Sigmoid colon (tissue), 7 donors: ENCODE results near the gene EPN2. TPM values are rescaled to one million over a fixed set of nuclear protein-coding genes. Genes with fewer than 3 reads are reported as not detected.

ENCODE experiments used
- DNase-seq: peaks from one replicate; pipeline ENCODE4 v3.0.0-alpha.2; 2019
- H3K27ac ChIP-seq, 4 donors: fragments of 200-600 bp; sonication (generic); one replicate each; pipeline ENCODE4 v1.5.1; 2016 to 2019; ENCODE audit warnings: mild to moderate bottlenecking in 1 of 4
- H3K27me3 ChIP-seq, 3 donors: fragments of 200-600 bp; sonication (generic); one replicate each; pipeline ENCODE4 v1.5.1; 2019; ENCODE audit warnings: mild to moderate bottlenecking in 1 of 3
- H3K36me3 ChIP-seq, 4 donors: fragments of 200-600 bp; sonication (generic); one replicate each; pipeline ENCODE4 v1.5.1; 2016 to 2019
- H3K4me1 ChIP-seq, 4 donors: fragments of 200-600 bp; sonication (generic); one replicate each; pipeline ENCODE4 v1.5.1; 2017 to 2019
- H3K4me3 ChIP-seq, 4 donors: fragments of 200-600 bp; sonication (generic); one replicate each; pipeline ENCODE4 v1.5.1; 2017 to 2019; ENCODE audit warnings: mild to moderate bottlenecking in 2 of 4, moderate library complexity in 1 of 4
- H3K9me3 ChIP-seq, 4 donors: fragments of 200-600 bp in 3 of 4; sonication (generic) in 3 of 4; one replicate each; pipeline versions ENCODE4 v1.5.1 to v1.6.1; 2013 to 2019
- CTCF ChIP-seq, 4 experiments: fragments of 450-650 bp in 3 of 4; fragments of 200-600 bp in 1 of 4; IDR thresholded peaks; one replicate each; pipeline ENCODE4 v1.5.1; 2016 to 2019; ENCODE audit warnings: antibody characterized with exemption in 4 of 4, mild to moderate bottlenecking in 3 of 4, moderate library complexity in 2 of 4
- EP300 ChIP-seq, 4 donors: sonication (generic); formaldehyde crosslinking; IDR thresholded peaks; one replicate each; pipeline ENCODE4 v1.6.1; 2017; ENCODE audit warnings: antibody characterized with exemption in 4 of 4
- POLR2A ChIP-seq, 2 donors: fragments of 450-650 bp; IDR thresholded peaks; one replicate each; pipeline ENCODE4 v1.6.1; 2016; ENCODE audit warnings: antibody characterized with exemption in 2 of 2, mild to moderate bottlenecking in 2 of 2, moderate library complexity in 2 of 2
- POLR2AphosphoS5 ChIP-seq, 4 donors: sonication (generic); formaldehyde crosslinking; IDR thresholded peaks; one replicate each; pipeline ENCODE4 v1.6.1; 2017; ENCODE audit warnings: antibody characterized with exemption in 4 of 4
- WGBS, 2 donors: extraction: QIAGEN DNeasy Blood & Tissue Kit; methylation state at CpG; one replicate each; pipeline ENCODE4 v1.1.7; 2013; 5-methylcytosine and 5-hydroxymethylcytosine counted together
- intact Hi-C: fragments of 100-400 bp; cut with DNase I; formaldehyde crosslinking; loops from one replicate; pipeline ENCODE4 v1.15.1; 2023
- polyA plus RNA-seq, 3 donors: library from polyadenylated mRNA; stranded (reverse); fragments of 200-250 nt; gene quantifications; one replicate each; pipeline ENCODE4 v1.2.3, GENCODE V29; 2013
- total RNA-seq, 4 donors: library from RNA; depleted of rRNA; stranded (reverse); fragments of >200 nt; gene quantifications; one replicate each; pipeline ENCODE4 v1.1.0, GENCODE V29; 2016
- donor health status: healthy with polysubstance abuse.
- donor health status: Bipolar disorder and iron deficiency.
- donor health status: healthy.

EPN2 gene
- total and polyA plus RNA-seq, 7 donors, result 12.0 to 55.4 (median 31.7) TPM

GRCh38 chr17:19305256-19305655, 68.1 kb downstream of the EPN2 start:
- peak; percentile 43 for DNase-seq

GRCh38 chr17:19305761-19306159, 68.6 kb downstream of the EPN2 start:
- Histone ChIP-seq H3K9me3 (no peaks in the 10 kb centered on the region), H3K4me3 (no peak overlapping the region), H3K4me1 (peaks cover 0 to 20% (median 10%) of the 10 kb centered on the region in 4 donors), H3K27ac (peak overlapping the region in 1 of 4 donors; percentile 16), H3K27me3 (no peaks in the 10 kb centered on the region), H3K36me3 (peaks cover 0 to 11% (median 3%) of the 10 kb centered on the region in 4 donors)
- no peak for DNase-seq
- WGBS, 2 donors, result 93 to 94% methylated on average over 5 of the region's 5 CpGs
- intact Hi-C loops, result no loop called here
- no peak for TF ChIP-seq CTCF (IDR thresholded peaks at IDR 0.05)
- TF ChIP-seq POLR2A (IDR thresholded peaks at IDR 0.05), result no peak
- TF ChIP-seq POLR2AphosphoS5 (IDR thresholded peaks at IDR 0.05), result no peak
- no peak for TF ChIP-seq EP300 (IDR thresholded peaks at IDR 0.05)

More at GRCh38 chr17:19305256-19305655, 68.1 kb downstream of the EPN2 start:
- TF ChIP-seq EP300 (IDR thresholded peaks at IDR 0.05), result no peak
- TF ChIP-seq POLR2AphosphoS5 (IDR thresholded peaks at IDR 0.05), result no peak
- TF ChIP-seq CTCF (IDR thresholded peaks at IDR 0.05), result no peak
- TF ChIP-seq POLR2A (IDR thresholded peaks at IDR 0.05), result no peak
- Histone ChIP-seq H3K9me3 (no peaks in the 10 kb centered on the region), H3K27ac (no peak overlapping the region), H3K4me3 (no peak overlapping the region), H3K4me1 (peaks cover 0 to 23% (median 10%) of the 10 kb centered on the region in 4 donors), H3K27me3 (no peaks in the 10 kb centered on the region), H3K36me3 (peaks cover 0 to 8% (median 3%) of the 10 kb centered on the region in 4 donors)
- 56 to 62% methylated on average over 5 of the region's 5 CpGs for WGBS, 2 donors
- intact Hi-C loops, result no loop called here

- Histone ChIP-seq H3K4me1 (peaks cover 0 to 13% (median 9%) of the 10 kb centered on the region in 4 donors), H3K4me3 (no peak overlapping the region), H3K27ac (no peak overlapping the region), H3K27me3 (no peaks in the 10 kb centered on the region), H3K9me3 (no peaks in the 10 kb centered on the region), H3K36me3 (peaks cover 0 to 17% (median 3%) of the 10 kb centered on the region in 4 donors)
- 28 to 52% methylated on average over 10 of the region's 10 CpGs for whole genome bisulfite sequencing, 2 donors
- TF ChIP-seq POLR2AphosphoS5 (IDR thresholded peaks at IDR 0.05), result no peak
- no peak for TF ChIP-seq EP300 (IDR thresholded peaks at IDR 0.05)
- no peak for TF ChIP-seq CTCF (IDR thresholded peaks at IDR 0.05)
- TF ChIP-seq POLR2A (IDR thresholded peaks at IDR 0.05), result no peak
- intact Hi-C loops, result no loop called here
- peak; percentile 66 for DNase-seq
Measured at GRCh38 chr17:19306160-19307111, 69.3 kb downstream of the EPN2 start.

- intact Hi-C loops, result no loop called here
- TF ChIP-seq CTCF (IDR thresholded peaks at IDR 0.05), result no peak
- TF ChIP-seq POLR2A (IDR thresholded peaks at IDR 0.05), result no peak
- no peak for TF ChIP-seq EP300 (IDR thresholded peaks at IDR 0.05)
- TF ChIP-seq POLR2AphosphoS5 (IDR thresholded peaks at IDR 0.05), result no peak
- Histone ChIP-seq H3K27ac (no peak overlapping the region), H3K27me3 (no peaks in the 10 kb centered on the region), H3K9me3 (no peaks in the 10 kb centered on the region), H3K4me3 (no peak overlapping the region), H3K4me1 (peaks cover 0 to 12% (median 2%) of the 10 kb centered on the region in 4 donors), H3K36me3 (peaks cover 6 to 28% (median 11%) of the 10 kb centered on the region in 4 donors)
- WGBS, 2 donors, result 70 to 88% methylated on average over 10 of the region's 10 CpGs
- DNase-seq, result peak; percentile 27
Measured at GRCh38 chr17:19307521-19307920, 70.4 kb downstream of the EPN2 start.
